Vagina (tissue), 2 donors: ENCODE measurements around the gene SLC6A1.

Source experiments
- CTCF ChIP-seq, 3 experiments: fragments of 450-650 bp in 2 of 3; fragments of 200-600 bp in 1 of 3; sonication (generic) in 1 of 3; IDR thresholded peaks; one replicate each; pipeline ENCODE4 v1.5.1; 2017 to 2019; ENCODE audit warnings: antibody characterized with exemption in 3 of 3, mild to moderate bottlenecking in 2 of 3, moderate library complexity in 2 of 3
- POLR2A ChIP-seq, 2 donors: fragments of 450-650 bp; IDR thresholded peaks; one replicate each; pipeline ENCODE4 v1.6.1; 2017; ENCODE audit warnings: antibody characterized with exemption in 2 of 2, mild to moderate bottlenecking in 2 of 2, moderate library complexity in 2 of 2
- POLR2AphosphoS5 ChIP-seq, 2 donors: sonication (generic); formaldehyde crosslinking; IDR thresholded peaks; one replicate each; pipeline ENCODE4 v1.9.0; 2017; ENCODE audit warnings: antibody characterized with exemption in 2 of 2, mild to moderate bottlenecking in 2 of 2, low read depth in 1 of 2; ENCODE audit not compliant: insufficient read depth in 1 of 2

GRCh38 chr3:11078826-11079515 is 86.4 kb downstream of the SLC6A1 start:
- no peak for TF ChIP-seq CTCF (IDR thresholded peaks at IDR 0.05)
- no peak for TF ChIP-seq POLR2A (IDR thresholded peaks at IDR 0.05)
- TF ChIP-seq POLR2AphosphoS5 (IDR thresholded peaks at IDR 0.05; ENCODE audit: insufficient read depth in 1 of 2, low read depth in 1 of 2), result no peak
